HG03442 (cell line): ENCODE results near the gene OR10R2.

Experiments
- ATAC-seq: cut with Tn5 transposase; IDR thresholded peaks from one replicate; pipeline ENCODE4 v1.9.1; 2021; ENCODE audit warnings: mild to moderate bottlenecking, moderate library complexity; ENCODE audit not compliant: unreplicated experiment

Gene OR10R2

GRCh38 chr1:158521666-158522058 is 49.6 kb downstream of the OR10R2 start:
- ATAC-seq = no peak

DNA sequence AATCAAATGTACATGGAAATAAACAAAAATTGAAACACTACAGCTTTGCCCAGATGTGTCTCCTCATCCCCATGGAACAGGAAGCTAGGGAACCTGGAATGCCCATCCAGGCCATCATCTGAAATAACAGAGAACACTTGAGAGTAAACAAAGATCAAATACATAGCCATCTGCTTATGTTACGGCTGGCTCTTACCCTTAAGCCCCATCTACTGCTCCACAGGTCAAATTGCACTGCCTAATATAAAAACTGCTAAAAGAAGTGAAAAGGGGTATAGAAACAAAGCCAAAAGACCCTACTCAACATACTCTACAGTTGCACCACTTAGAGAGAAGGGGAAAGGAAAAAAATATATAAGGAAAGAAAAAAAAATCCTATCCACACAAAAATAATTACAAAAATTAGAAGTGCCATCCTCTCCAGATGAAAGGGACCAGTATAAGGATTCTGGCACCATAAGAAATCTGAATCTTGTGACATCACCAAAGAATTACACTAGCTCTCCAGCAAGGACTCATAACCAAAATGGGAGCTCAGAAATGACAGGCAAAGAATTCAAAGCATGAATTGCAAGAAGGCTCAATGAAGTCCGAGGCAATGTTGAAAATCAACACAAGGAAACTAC is 55.3 kb downstream of the OR10R2 start:
- peak; percentile 76 for ATAC-seq
